Right lobe of liver (tissue), 4 donors: ENCODE data around the gene KCNG4.

Experiments used
- POLR2A ChIP-seq: fragments of 450-650 bp; IDR thresholded peaks from one replicate; pipeline ENCODE4 v1.6.1; 2017; ENCODE audit warnings: antibody characterized with exemption, mild to moderate bottlenecking
- TF ChIP-seq, protein P1 (sequence below), 4 donors: fragments of 200-600 bp in 3 of 4; fragments of 450-650 bp in 1 of 4; IDR thresholded peaks; one replicate each; pipeline versions ENCODE4 v1.5.1 to v1.8.0; 2016 to 2022; ENCODE audit warnings: antibody characterized with exemption in 4 of 4, mild to moderate bottlenecking in 2 of 4
- donor health status: DM: no; HTN: no; CAD: no.
- donor health status: DM: no; HTN: no; CAD: no.
- donor health status: DM: no; HTN: yes; CAD: no.

DNA sequence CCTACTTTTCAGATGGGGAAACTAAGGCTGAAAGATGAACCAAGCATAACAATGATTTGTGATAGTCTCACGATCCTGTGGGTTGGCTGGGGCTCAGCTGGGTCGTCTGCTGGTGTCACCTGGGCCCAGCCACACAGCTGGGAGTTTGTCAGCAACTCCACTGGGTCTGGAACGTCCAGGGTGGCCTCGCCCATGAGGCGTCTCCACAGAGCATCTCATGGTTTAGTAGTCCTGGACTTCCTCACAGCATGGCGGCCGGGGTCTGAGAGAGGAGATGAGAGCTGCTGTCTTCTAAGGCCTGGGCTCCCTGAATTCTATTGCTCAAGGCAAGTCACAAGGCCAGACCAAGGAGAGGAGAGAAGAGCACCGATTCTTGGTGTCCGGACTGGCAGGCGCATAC is 30.7 kb upstream of the KCNG4 start:
- TF ChIP-seq, protein P1, sequence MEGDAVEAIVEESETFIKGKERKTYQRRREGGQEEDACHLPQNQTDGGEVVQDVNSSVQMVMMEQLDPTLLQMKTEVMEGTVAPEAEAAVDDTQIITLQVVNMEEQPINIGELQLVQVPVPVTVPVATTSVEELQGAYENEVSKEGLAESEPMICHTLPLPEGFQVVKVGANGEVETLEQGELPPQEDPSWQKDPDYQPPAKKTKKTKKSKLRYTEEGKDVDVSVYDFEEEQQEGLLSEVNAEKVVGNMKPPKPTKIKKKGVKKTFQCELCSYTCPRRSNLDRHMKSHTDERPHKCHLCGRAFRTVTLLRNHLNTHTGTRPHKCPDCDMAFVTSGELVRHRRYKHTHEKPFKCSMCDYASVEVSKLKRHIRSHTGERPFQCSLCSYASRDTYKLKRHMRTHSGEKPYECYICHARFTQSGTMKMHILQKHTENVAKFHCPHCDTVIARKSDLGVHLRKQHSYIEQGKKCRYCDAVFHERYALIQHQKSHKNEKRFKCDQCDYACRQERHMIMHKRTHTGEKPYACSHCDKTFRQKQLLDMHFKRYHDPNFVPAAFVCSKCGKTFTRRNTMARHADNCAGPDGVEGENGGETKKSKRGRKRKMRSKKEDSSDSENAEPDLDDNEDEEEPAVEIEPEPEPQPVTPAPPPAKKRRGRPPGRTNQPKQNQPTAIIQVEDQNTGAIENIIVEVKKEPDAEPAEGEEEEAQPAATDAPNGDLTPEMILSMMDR (IDR thresholded peaks at IDR 0.05): no peak
- no peak for TF ChIP-seq POLR2A
